Measurements from ENCODE around the gene UPF3A.

Gene UPF3A

DNA sequence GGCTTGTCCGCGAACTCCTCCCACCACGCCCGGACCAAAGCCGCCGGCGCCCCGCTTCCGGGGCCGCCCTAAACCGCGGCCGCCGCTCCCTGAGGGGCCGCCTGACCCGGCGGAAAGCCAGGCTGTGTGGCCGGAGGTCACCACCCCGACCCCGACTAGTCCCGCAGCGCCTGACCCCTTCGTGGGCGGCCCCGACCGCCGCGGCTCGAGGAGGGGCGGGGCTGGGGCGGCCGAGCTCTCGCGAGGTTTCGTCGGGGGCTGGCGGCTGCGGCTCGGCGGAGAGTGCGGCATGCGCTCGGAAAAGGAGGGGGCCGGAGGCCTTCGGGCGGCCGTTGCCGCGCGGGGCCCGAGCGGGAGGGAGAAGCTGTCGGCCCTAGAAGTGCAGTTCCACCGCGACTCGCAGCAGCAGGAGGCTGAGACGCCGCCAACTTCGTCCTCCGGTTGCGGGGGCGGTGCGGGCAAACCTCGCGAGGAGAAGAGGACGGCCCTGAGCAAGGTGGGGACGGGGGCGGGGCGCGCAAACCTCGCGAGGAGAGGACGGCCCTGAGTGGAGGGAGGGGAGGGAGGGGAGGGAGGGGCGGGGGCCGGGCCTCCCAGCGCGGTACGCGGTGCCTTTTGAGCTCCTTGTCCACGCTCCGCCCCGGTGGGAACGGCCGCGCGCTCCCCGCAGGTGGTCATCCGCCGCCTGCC lies at the start of gene UPF3A:
Gene UPF3A (plus strand): TSS at position 251 of the 690 bp plus-strand sequence. CDS start 39 bp downstream, at position 290.
- Histone ChIP-seq H3K36me3 (ENCODE audit: control insufficient read depth in 2 of 2, insufficient read depth in 2 of 2, low read length in 2 of 2) (peaks cover 5% of the 10 kb centered on the region in 2 donors), H3K4me3 (ENCODE audit: low read length in 2 of 2) (peak within 1 kb of the TSS; percentile 90 to 96), H3K4me1 (ENCODE audit: control insufficient read depth in 2 of 2, insufficient read depth in 2 of 2, low read length in 2 of 2) (peaks cover 9 to 13% of the 10 kb centered on the region in 2 donors), H3K27ac (ENCODE audit: low read depth in 2 of 2, low read length in 2 of 2) (peak within 1 kb of the TSS; percentile 97), H3K9ac (ENCODE audit: low read depth in 1 of 2, low read length in 2 of 2) (peak within 1 kb of the TSS; percentile 80 to 86), H3K9me3 (ENCODE audit: control insufficient read depth in 2 of 2, low read length in 2 of 2) (no peaks in the 10 kb centered on the region), H3K27me3 (ENCODE audit: control insufficient read depth in 2 of 2, insufficient read depth in 2 of 2, low read length in 2 of 2) (no peaks in the 10 kb centered on the region)

DNA sequence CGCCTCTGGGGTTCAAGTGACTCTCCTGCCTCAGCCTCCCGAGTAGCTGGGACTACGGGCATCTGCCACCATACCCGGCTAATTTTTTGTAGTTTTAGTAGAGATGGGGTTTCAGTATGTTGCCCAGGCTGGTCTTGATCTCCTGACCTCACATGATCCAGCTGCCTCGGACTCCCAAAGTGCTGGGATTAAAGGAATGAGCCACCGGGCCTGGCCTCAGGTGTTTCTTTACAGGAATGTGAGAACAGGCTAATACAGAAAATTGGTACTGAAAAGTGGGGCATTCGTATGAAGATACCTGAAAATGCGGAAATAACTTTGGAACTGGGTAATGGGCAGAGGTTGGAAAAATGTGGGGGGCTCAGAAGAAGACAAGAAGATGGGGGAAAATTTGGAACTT lies 49.5 kb upstream of the UPF3A start:
- Histone ChIP-seq H3K27ac (ENCODE audit: low read depth in 2 of 2, low read length in 2 of 2) (no peak overlapping the region), H3K9ac (ENCODE audit: low read depth in 1 of 2, low read length in 2 of 2) (no peak overlapping the region), H3K4me3 (ENCODE audit: low read length in 2 of 2) (no peak overlapping the region)

DNA sequence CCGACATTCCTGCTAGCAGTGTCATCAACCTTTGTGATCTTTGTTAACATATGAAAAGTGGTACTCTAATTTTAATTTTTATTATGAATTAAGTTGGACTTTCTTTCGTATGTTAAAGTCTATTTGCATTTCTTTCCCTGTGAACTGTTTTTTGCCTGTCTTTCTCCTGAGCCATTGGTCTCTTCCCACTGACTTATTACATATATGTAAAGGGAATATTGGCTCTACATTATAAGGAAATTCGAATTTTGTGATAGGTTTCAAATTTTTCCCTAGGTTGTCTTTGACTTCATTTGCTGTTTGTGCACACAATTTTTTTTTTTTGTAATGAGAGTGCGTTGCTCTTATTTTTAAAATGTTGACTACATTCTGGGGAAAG lies 47.1 kb upstream of the UPF3A start:
- H3K9me3 ChIP-seq (ENCODE audit: control insufficient read depth in 2 of 2, low read length in 2 of 2) = no peaks in the 10 kb centered on the region
- peaks cover 0 to 7% of the 10 kb centered on the region in 2 donors for H3K4me1 ChIP-seq (ENCODE audit: control insufficient read depth in 2 of 2, insufficient read depth in 2 of 2, low read length in 2 of 2)
- H3K27me3 ChIP-seq (ENCODE audit: control insufficient read depth in 2 of 2, insufficient read depth in 2 of 2, low read length in 2 of 2) = peaks cover 2 to 11% of the 10 kb centered on the region in 2 donors
- H3K27ac ChIP-seq (ENCODE audit: low read depth in 2 of 2, low read length in 2 of 2) = peak overlapping the region; percentile 91 to 92
- peak overlapping the region in 1 of 2 donors; percentile 43 for H3K9ac ChIP-seq (ENCODE audit: low read depth in 1 of 2, low read length in 2 of 2)
- H3K4me3 ChIP-seq (ENCODE audit: low read length in 2 of 2) = peak overlapping the region; percentile 72 to 73
- H3K36me3 ChIP-seq (ENCODE audit: control insufficient read depth in 2 of 2, insufficient read depth in 2 of 2, low read length in 2 of 2) = peaks cover 17 to 25% of the 10 kb centered on the region in 2 donors

More for the DNA sequence above, 49.5 kb upstream of the UPF3A start:
- Histone ChIP-seq H3K9me3 (ENCODE audit: control insufficient read depth in 2 of 2, low read length in 2 of 2) (no peaks in the 10 kb centered on the region), H3K4me1 (ENCODE audit: control insufficient read depth in 2 of 2, insufficient read depth in 2 of 2, low read length in 2 of 2) (peaks cover 0 to 7% of the 10 kb centered on the region in 2 donors), H3K27me3 (ENCODE audit: control insufficient read depth in 2 of 2, insufficient read depth in 2 of 2, low read length in 2 of 2) (peaks cover 10 to 23% of the 10 kb centered on the region in 2 donors), H3K36me3 (ENCODE audit: control insufficient read depth in 2 of 2, insufficient read depth in 2 of 2, low read length in 2 of 2) (peaks cover 0 to 3% of the 10 kb centered on the region in 2 donors)

DNA sequence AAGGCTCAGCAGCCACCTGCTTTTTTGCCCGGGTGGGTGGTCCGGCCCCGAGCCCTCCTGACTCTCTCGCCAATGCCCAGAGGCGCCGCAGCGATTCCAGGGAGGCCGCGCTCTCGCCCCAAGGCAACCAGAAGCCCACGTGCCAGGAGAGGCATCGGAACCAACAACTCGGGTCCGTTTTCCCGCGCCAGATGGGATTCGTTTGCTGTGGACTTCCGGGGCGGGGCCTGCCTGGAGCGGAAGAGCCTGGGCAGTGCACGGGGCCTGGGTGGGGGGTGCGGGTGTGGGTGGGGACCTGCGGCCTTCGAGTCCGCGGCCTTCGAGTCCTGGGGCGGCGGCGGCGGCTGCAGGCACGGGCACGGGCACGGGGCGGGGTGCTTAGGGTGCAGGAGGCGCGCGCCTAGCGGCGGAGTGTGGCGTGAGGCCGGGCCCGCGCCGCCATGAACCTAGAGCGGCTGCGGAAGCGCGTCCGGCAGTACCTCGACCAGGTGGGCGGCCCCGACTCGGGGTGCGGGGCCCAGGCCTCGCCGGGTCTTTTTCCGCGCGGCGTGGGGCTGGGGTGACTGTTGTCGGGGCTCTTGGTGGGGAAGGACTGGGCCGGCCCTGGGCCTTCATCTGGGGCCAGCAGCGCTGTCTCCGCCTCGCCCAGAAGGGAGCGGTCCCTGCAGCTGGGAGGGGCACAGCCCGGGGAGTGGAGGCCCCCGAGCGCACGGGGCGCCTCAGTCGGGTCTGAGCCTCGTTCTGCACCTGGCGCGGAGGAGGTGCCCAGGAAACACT lies 46.6 kb upstream of the UPF3A start, which contains the start of gene CDC16:
Gene CDC16 (plus strand): TSS at position 253 of the 777 bp plus-strand sequence. CDS start 188 bp downstream, at position 441.
- H3K4me3 ChIP-seq (ENCODE audit: low read length in 2 of 2) = peak within 1 kb of the TSS; percentile 72 to 86
- H3K9ac ChIP-seq (ENCODE audit: low read depth in 1 of 2, low read length in 2 of 2) = peak within 1 kb of the TSS; percentile 74 to 80
- H3K27ac ChIP-seq (ENCODE audit: low read depth in 2 of 2, low read length in 2 of 2) = peak within 1 kb of the TSS; percentile 91 to 92
- H3K36me3 ChIP-seq (ENCODE audit: control insufficient read depth in 2 of 2, insufficient read depth in 2 of 2, low read length in 2 of 2) = peaks cover 23 to 31% of the 10 kb centered on the region in 2 donors
- H3K4me1 ChIP-seq (ENCODE audit: control insufficient read depth in 2 of 2, insufficient read depth in 2 of 2, low read length in 2 of 2) = peaks cover 0 to 7% of the 10 kb centered on the region in 2 donors
- H3K27me3 ChIP-seq (ENCODE audit: control insufficient read depth in 2 of 2, insufficient read depth in 2 of 2, low read length in 2 of 2) = peaks cover 0 to 9% of the 10 kb centered on the region in 2 donors
- no peaks in the 10 kb centered on the region for H3K9me3 ChIP-seq (ENCODE audit: control insufficient read depth in 2 of 2, low read length in 2 of 2)

DNA sequence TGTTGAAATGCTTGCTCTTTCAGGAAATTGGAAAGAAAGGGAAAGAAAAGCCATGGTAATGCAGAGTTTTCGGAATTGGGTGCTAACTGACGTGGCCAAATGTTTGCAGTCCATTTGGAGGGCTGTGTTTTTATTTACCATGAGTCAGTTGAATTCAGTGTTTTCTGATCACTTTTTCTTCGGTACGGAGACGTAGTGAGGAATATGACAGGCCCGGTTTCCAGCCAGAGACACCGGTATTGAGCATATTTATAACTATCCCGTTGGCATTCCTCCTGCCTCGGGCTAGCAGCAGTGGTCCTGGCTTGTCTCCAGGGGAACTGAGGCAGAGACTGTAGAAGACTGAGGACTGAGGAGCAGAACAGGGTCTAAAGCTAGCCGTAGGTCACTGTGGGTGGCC lies 45.7 kb upstream of the UPF3A start:
- Histone ChIP-seq H3K9ac (ENCODE audit: low read depth in 1 of 2, low read length in 2 of 2) (peak overlapping the region; percentile 74 to 80), H3K36me3 (ENCODE audit: control insufficient read depth in 2 of 2, insufficient read depth in 2 of 2, low read length in 2 of 2) (peaks cover 25 to 36% of the 10 kb centered on the region in 2 donors), H3K27ac (ENCODE audit: low read depth in 2 of 2, low read length in 2 of 2) (peak overlapping the region in 1 of 2 donors; percentile 91), H3K27me3 (ENCODE audit: control insufficient read depth in 2 of 2, insufficient read depth in 2 of 2, low read length in 2 of 2) (peaks cover 0 to 4% of the 10 kb centered on the region in 2 donors), H3K9me3 (ENCODE audit: control insufficient read depth in 2 of 2, low read length in 2 of 2) (no peaks in the 10 kb centered on the region), H3K4me3 (ENCODE audit: low read length in 2 of 2) (peak overlapping the region; percentile 72 to 86), H3K4me1 (ENCODE audit: control insufficient read depth in 2 of 2, insufficient read depth in 2 of 2, low read length in 2 of 2) (peaks cover 0 to 7% of the 10 kb centered on the region in 2 donors)

GRCh38 chr13:114236227-114236626 lies 45.2 kb upstream of the UPF3A start:
- Histone ChIP-seq H3K9me3 (ENCODE audit: control insufficient read depth in 2 of 2, low read length in 2 of 2) (no peaks in the 10 kb centered on the region), H3K4me1 (ENCODE audit: control insufficient read depth in 2 of 2, insufficient read depth in 2 of 2, low read length in 2 of 2) (peaks cover 0 to 7% of the 10 kb centered on the region in 2 donors), H3K9ac (ENCODE audit: low read depth in 1 of 2, low read length in 2 of 2) (no peak overlapping the region), H3K27me3 (ENCODE audit: control insufficient read depth in 2 of 2, insufficient read depth in 2 of 2, low read length in 2 of 2) (peaks cover 0 to 4% of the 10 kb centered on the region in 2 donors), H3K36me3 (ENCODE audit: control insufficient read depth in 2 of 2, insufficient read depth in 2 of 2, low read length in 2 of 2) (peaks cover 30 to 41% of the 10 kb centered on the region in 2 donors), H3K27ac (ENCODE audit: low read depth in 2 of 2, low read length in 2 of 2) (no peak overlapping the region), H3K4me3 (ENCODE audit: low read length in 2 of 2) (peak overlapping the region; percentile 72 to 86)

- no peaks in the 10 kb centered on the region for H3K9me3 ChIP-seq (ENCODE audit: control insufficient read depth in 2 of 2, low read length in 2 of 2)
- peaks cover 40 to 55% of the 10 kb centered on the region in 2 donors for H3K36me3 ChIP-seq (ENCODE audit: control insufficient read depth in 2 of 2, insufficient read depth in 2 of 2, low read length in 2 of 2)
- peaks cover 0 to 7% of the 10 kb centered on the region in 2 donors for H3K4me1 ChIP-seq (ENCODE audit: control insufficient read depth in 2 of 2, insufficient read depth in 2 of 2, low read length in 2 of 2)
- no peaks in the 10 kb centered on the region for H3K27me3 ChIP-seq (ENCODE audit: control insufficient read depth in 2 of 2, insufficient read depth in 2 of 2, low read length in 2 of 2)
- H3K4me3 ChIP-seq (ENCODE audit: low read length in 2 of 2) = no peak overlapping the region
- no peak overlapping the region for H3K27ac ChIP-seq (ENCODE audit: low read depth in 2 of 2, low read length in 2 of 2)
- H3K9ac ChIP-seq (ENCODE audit: low read depth in 1 of 2, low read length in 2 of 2) = no peak overlapping the region
Observed at GRCh38 chr13:114237415-114238112, 43.8 kb upstream of the UPF3A start.

DNA sequence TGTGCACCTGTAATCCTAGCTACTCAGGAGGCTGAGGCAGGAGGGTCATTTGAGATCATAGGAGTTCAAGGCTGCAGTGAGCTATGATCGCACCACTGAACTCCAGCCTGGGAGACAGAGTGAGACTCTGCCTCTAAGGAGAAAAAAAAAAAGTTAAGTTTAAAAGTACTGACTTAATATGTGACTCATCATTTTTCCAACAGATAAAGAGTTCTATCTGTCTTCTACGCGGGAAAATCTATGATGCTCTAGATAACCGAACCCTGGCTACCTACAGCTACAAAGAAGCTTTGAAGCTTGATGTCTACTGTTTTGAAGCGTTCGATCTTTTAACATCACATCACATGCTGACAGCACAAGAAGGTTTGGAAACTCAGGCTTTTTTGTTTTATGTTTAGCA lies 39.5 kb upstream of the UPF3A start:
- H3K9ac ChIP-seq (ENCODE audit: low read depth in 1 of 2, low read length in 2 of 2) = no peak overlapping the region
- no peaks in the 10 kb centered on the region for H3K9me3 ChIP-seq (ENCODE audit: control insufficient read depth in 2 of 2, low read length in 2 of 2)
- H3K4me3 ChIP-seq (ENCODE audit: low read length in 2 of 2) = no peak overlapping the region
- H3K36me3 ChIP-seq (ENCODE audit: control insufficient read depth in 2 of 2, insufficient read depth in 2 of 2, low read length in 2 of 2) = peaks cover 77 to 91% of the 10 kb centered on the region in 2 donors
- no peaks in the 10 kb centered on the region for H3K27me3 ChIP-seq (ENCODE audit: control insufficient read depth in 2 of 2, insufficient read depth in 2 of 2, low read length in 2 of 2)
- no peak overlapping the region for H3K27ac ChIP-seq (ENCODE audit: low read depth in 2 of 2, low read length in 2 of 2)
- H3K4me1 ChIP-seq (ENCODE audit: control insufficient read depth in 2 of 2, insufficient read depth in 2 of 2, low read length in 2 of 2) = no peaks in the 10 kb centered on the region

GRCh38 chr13:114243971-114244370 lies 37.4 kb upstream of the UPF3A start:
- H3K27me3 ChIP-seq (ENCODE audit: control insufficient read depth in 2 of 2, insufficient read depth in 2 of 2, low read length in 2 of 2) = no peaks in the 10 kb centered on the region
- H3K36me3 ChIP-seq (ENCODE audit: control insufficient read depth in 2 of 2, insufficient read depth in 2 of 2, low read length in 2 of 2) = peaks cover 68 to 83% of the 10 kb centered on the region in 2 donors
- no peaks in the 10 kb centered on the region for H3K9me3 ChIP-seq (ENCODE audit: control insufficient read depth in 2 of 2, low read length in 2 of 2)
- no peak overlapping the region for H3K27ac ChIP-seq (ENCODE audit: low read depth in 2 of 2, low read length in 2 of 2)
- no peaks in the 10 kb centered on the region for H3K4me1 ChIP-seq (ENCODE audit: control insufficient read depth in 2 of 2, insufficient read depth in 2 of 2, low read length in 2 of 2)
- no peak overlapping the region for H3K9ac ChIP-seq (ENCODE audit: low read depth in 1 of 2, low read length in 2 of 2)
- H3K4me3 ChIP-seq (ENCODE audit: low read length in 2 of 2) = no peak overlapping the region
